ENCODE measurements around the gene PPT1.
A peak's percentile ranks its signal among the peaks of the same experiment; 100 is the strongest.

PPT1 gene

GRCh38 chr1:40130892-40131291 lies 33.8 kb upstream of the PPT1 start:
- H3K27ac ChIP-seq (replicated peaks): no peak overlapping the region
- no peak overlapping the region for H3K4me3 ChIP-seq (replicated peaks; ENCODE audit: insufficient read depth, low read length)
- no peak for TF ChIP-seq REST (IDR thresholded peaks at IDR 0.05; ENCODE audit: insufficient replicate concordance, low read depth)
- no peak for TF ChIP-seq SPI1 (IDR thresholded peaks at IDR 0.05; ENCODE audit: borderline replicate concordance, low read depth)
- TF ChIP-seq POLR2AphosphoS5 (IDR thresholded peaks at IDR 0.05; ENCODE audit: low read depth): peak; percentile 60; the same call in 1 of the 2 replicates
- TF ChIP-seq CTCF (IDR thresholded peaks at IDR 0.05; ENCODE audit: insufficient read depth, low read length): no peak
- TF ChIP-seq GABPA (IDR thresholded peaks at IDR 0.05; ENCODE audit: low read depth): no peak
- H3K27me3 ChIP-seq (ENCODE audit: insufficient read depth, poor library complexity, severe bottlenecking): no peaks in the 10 kb centered on the region
- peak; percentile 37 to 61 for DNase-seq (ENCODE audit: low read depth in 1 of 2, low spot score in 1 of 2)

- TF ChIP-seq REST (IDR thresholded peaks at IDR 0.05; ENCODE audit: insufficient replicate concordance, low read depth) (no peak), POLR2AphosphoS5 (IDR thresholded peaks at IDR 0.05; ENCODE audit: low read depth) (no peak), CTCF (IDR thresholded peaks at IDR 0.05; ENCODE audit: insufficient read depth, low read length) (no peak), SPI1 (IDR thresholded peaks at IDR 0.05; ENCODE audit: borderline replicate concordance, low read depth) (no peak), GABPA (IDR thresholded peaks at IDR 0.05; ENCODE audit: low read depth) (no peak)
- Histone ChIP-seq H3K27ac (replicated peaks) (no peak overlapping the region), H3K27me3 (ENCODE audit: insufficient read depth, poor library complexity, severe bottlenecking) (no peaks in the 10 kb centered on the region), H3K4me3 (replicated peaks; ENCODE audit: insufficient read depth, low read length) (no peak overlapping the region)
- no peak for DNase-seq (ENCODE audit: low read depth in 1 of 2, low spot score in 1 of 2)
These were observed 25.8 kb upstream of the PPT1 start for GRCh38 chr1:40122855-40123254.

- TF ChIP-seq GABPA (IDR thresholded peaks at IDR 0.05; ENCODE audit: low read depth) (no peak), SPI1 (IDR thresholded peaks at IDR 0.05; ENCODE audit: borderline replicate concordance, low read depth) (no peak), REST (IDR thresholded peaks at IDR 0.05; ENCODE audit: insufficient replicate concordance, low read depth) (no peak), CTCF (IDR thresholded peaks at IDR 0.05; ENCODE audit: insufficient read depth, low read length) (no peak)
- H3K27ac ChIP-seq (replicated peaks): no peak overlapping the region
- H3K27me3 ChIP-seq (ENCODE audit: insufficient read depth, poor library complexity, severe bottlenecking): no peaks in the 10 kb centered on the region
- no peak for DNase-seq (ENCODE audit: low read depth in 1 of 2, low spot score in 1 of 2)
- no peak overlapping the region for H3K4me3 ChIP-seq (replicated peaks; ENCODE audit: insufficient read depth, low read length)
These were observed 23.1 kb upstream of the PPT1 start for GRCh38 chr1:40120128-40120527.
